Testis (tissue), 2 donors: ENCODE data around the gene PIM3.

Source experiments
- POLR2A ChIP-seq: fragments of 450-650 bp; IDR thresholded peaks from one replicate; pipeline ENCODE4 v1.6.1; 2017; ENCODE audit warnings: antibody characterized with exemption, mild to moderate bottlenecking, moderate library complexity
- TF ChIP-seq, protein P1 (sequence below), 3 experiments: fragments of 450-650 bp in 2 of 3; fragments of 200-600 bp in 1 of 3; sonication (generic) in 1 of 3; IDR thresholded peaks; one replicate each; pipeline ENCODE4 v1.5.1; 2016 to 2019; ENCODE audit warnings: antibody characterized with exemption in 3 of 3, mild to moderate bottlenecking in 2 of 3, moderate library complexity in 1 of 3

DNA sequence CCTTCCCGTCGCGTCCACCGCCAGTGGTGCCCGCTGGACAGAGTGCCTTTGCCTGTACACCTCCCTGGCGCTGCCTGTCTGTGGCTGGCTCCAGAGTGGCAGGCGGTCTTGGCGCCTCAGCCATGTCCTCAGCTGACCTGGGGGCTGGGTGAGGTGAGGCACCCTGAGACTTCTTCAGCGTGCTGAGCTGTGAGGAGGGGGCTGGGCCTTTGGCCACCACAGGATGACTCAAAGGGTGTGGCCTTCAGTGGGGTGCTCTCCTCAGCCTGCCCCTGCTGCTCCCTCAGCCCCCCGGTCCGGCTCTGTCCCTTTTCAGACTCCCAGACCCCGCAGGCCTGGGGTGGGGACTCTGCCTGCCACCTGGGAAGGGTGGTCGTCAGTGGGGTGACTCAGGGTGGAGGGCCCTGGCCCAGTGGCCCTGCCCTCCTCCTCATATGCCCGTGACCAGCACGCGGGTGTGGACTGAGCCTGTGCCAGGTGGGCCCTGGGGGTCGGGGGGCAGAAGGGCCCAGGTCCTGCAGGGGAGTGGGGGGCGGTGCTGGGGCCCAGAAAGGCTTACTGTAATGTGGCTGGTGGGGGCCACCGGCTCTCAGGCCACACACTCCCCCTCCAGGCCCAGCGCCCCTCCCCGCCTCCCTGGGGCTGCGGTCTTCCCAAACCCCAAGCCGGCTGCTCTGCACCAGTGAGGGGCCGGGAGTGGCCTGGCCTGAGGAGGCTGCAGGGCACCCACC, 26.2 kb upstream of the PIM3 start:
- TF ChIP-seq, protein P1, sequence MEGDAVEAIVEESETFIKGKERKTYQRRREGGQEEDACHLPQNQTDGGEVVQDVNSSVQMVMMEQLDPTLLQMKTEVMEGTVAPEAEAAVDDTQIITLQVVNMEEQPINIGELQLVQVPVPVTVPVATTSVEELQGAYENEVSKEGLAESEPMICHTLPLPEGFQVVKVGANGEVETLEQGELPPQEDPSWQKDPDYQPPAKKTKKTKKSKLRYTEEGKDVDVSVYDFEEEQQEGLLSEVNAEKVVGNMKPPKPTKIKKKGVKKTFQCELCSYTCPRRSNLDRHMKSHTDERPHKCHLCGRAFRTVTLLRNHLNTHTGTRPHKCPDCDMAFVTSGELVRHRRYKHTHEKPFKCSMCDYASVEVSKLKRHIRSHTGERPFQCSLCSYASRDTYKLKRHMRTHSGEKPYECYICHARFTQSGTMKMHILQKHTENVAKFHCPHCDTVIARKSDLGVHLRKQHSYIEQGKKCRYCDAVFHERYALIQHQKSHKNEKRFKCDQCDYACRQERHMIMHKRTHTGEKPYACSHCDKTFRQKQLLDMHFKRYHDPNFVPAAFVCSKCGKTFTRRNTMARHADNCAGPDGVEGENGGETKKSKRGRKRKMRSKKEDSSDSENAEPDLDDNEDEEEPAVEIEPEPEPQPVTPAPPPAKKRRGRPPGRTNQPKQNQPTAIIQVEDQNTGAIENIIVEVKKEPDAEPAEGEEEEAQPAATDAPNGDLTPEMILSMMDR (IDR thresholded peaks at IDR 0.05): no peak
- no peak for TF ChIP-seq POLR2A
